DOHH2 (cell line): ENCODE measurements around the gene MNT.

Experiments
- H3F3A ChIP-seq: fragments of 200-600 bp; sonication (generic), shearing (Covaris generic); 2 replicates; pipeline ENCODE4 v1.6.0; 2016; ENCODE audit warnings: antibody characterized with exemption, mild to moderate bottlenecking; ENCODE audit not compliant: control insufficient read depth, insufficient read depth
- H3K27ac ChIP-seq: fragments of 200-600 bp; sonication (generic); 2 replicates; pipeline ENCODE4 v1.5.1; 2014; ENCODE audit warnings: low read depth, mild to moderate bottlenecking, low read length, moderate library complexity
- H3K27me3 ChIP-seq: fragments of 200-600 bp; sonication (generic); 2 replicates; pipeline ENCODE4 v1.6.1; 2014; ENCODE audit warnings: mild to moderate bottlenecking, low read length, mixed read lengths; ENCODE audit not compliant: control insufficient read depth
- H3K36me3 ChIP-seq: fragments of 200-600 bp; sonication (generic); 2 replicates; pipeline ENCODE4 v1.6.1; 2014; ENCODE audit warnings: mild to moderate bottlenecking, low read length, moderate library complexity, mixed read lengths; ENCODE audit not compliant: control insufficient read depth
- H3K4me1 ChIP-seq: fragments of 200-600 bp; sonication (generic); 2 replicates; pipeline ENCODE4 v1.6.1; 2014; ENCODE audit warnings: mild to moderate bottlenecking, low read length, mixed read lengths; ENCODE audit not compliant: control insufficient read depth
- H3K4me2 ChIP-seq: fragments of 200-600 bp; sonication (generic); 2 replicates; pipeline ENCODE4 v1.6.0; 2014; ENCODE audit warnings: mild to moderate bottlenecking, low read length, moderate library complexity
- H3K4me3 ChIP-seq: fragments of 200-600 bp; sonication (generic); 2 replicates; pipeline ENCODE4 v1.5.1; 2014; ENCODE audit warnings: mild to moderate bottlenecking, low read length, mixed read lengths
- H3K79me2 ChIP-seq: fragments of 200-600 bp; sonication (generic); 2 replicates; pipeline ENCODE4 v1.6.1; 2014; ENCODE audit warnings: mild to moderate bottlenecking, low read length, mixed read lengths; ENCODE audit not compliant: control insufficient read depth
- H3K9me2 ChIP-seq: fragments of 200-600 bp; sonication (generic); replicated peaks from 2 replicates; pipeline ENCODE4 v1.6.1; 2014; ENCODE audit warnings: mild to moderate bottlenecking, low read length, mixed read lengths; ENCODE audit not compliant: control insufficient read depth
- H3K9me3 ChIP-seq: fragments of 200-600 bp; sonication (generic); 2 replicates; pipeline ENCODE4 v1.6.1; 2014; ENCODE audit warnings: antibody characterized with exemption, low read length, mixed read lengths; ENCODE audit not compliant: control insufficient read depth, insufficient read depth
- H4K20me1 ChIP-seq: fragments of 200-600 bp; sonication (generic); 2 replicates; pipeline ENCODE4 v1.6.0; 2014; ENCODE audit warnings: low read depth, mild to moderate bottlenecking, antibody characterized with exemption, low read length, moderate library complexity; ENCODE audit not compliant: control insufficient read depth, insufficient read depth
- CTCF ChIP-seq: fragments of 200-600 bp; sonication (generic); IDR thresholded peaks from one replicate; pipeline ENCODE4 v1.5.1; 2014; ENCODE audit warnings: antibody characterized with exemption, mild to moderate bottlenecking, low read depth, low read length; ENCODE audit not compliant: poor library complexity, severe bottlenecking
- EZH2phosphoT487 ChIP-seq: fragments of 200-600 bp; sonication (generic); IDR thresholded peaks from 2 replicates; pipeline ENCODE4 v1.6.1; 2017; ENCODE audit warnings: borderline replicate concordance, mild to moderate bottlenecking, antibody characterized with exemption, low read length, moderate library complexity, mixed read lengths

Gene MNT

GRCh38 chr17:2415081-2415480, 14.2 kb upstream of the MNT start:
- H3K36me3 ChIP-seq, result peaks cover 44% of the 10 kb centered on the region

GRCh38 chr17:2414446-2415064, 13.7 kb upstream of the MNT start:
- H3K4me1 ChIP-seq, result no peaks in the 10 kb centered on the region
- TF ChIP-seq EZH2phosphoT487, result no peak
- TF ChIP-seq CTCF, result no peak
- H3K4me2 ChIP-seq, result no peak overlapping the region
- H3K27ac ChIP-seq, result no peak overlapping the region
- H3F3A ChIP-seq, result peaks cover 14% of the 10 kb centered on the region; the same call in 1 of the 2 replicates
- H3K36me3 ChIP-seq, result peaks cover 39% of the 10 kb centered on the region
- no peaks in the 10 kb centered on the region for H3K79me2 ChIP-seq
- no peaks in the 10 kb centered on the region for H3K27me3 ChIP-seq
- no peak overlapping the region for H3K4me3 ChIP-seq
- no peaks in the 10 kb centered on the region for H3K9me3 ChIP-seq
- no peaks in the 10 kb centered on the region for H4K20me1 ChIP-seq
- H3K9me2 ChIP-seq, result no peaks in the 10 kb centered on the region

More at GRCh38 chr17:2415081-2415480, 14.2 kb upstream of the MNT start:
- no peak overlapping the region for H3K27ac ChIP-seq
- H3K4me2 ChIP-seq, result no peak overlapping the region
- no peaks in the 10 kb centered on the region for H3K9me3 ChIP-seq
- no peaks in the 10 kb centered on the region for H3K79me2 ChIP-seq
- no peaks in the 10 kb centered on the region for H4K20me1 ChIP-seq
- H3F3A ChIP-seq, result peaks cover 14% of the 10 kb centered on the region; the same call in 1 of the 2 replicates
- H3K9me2 ChIP-seq, result no peaks in the 10 kb centered on the region
- H3K4me3 ChIP-seq, result no peak overlapping the region
- no peaks in the 10 kb centered on the region for H3K27me3 ChIP-seq
- TF ChIP-seq CTCF, result no peak
- TF ChIP-seq EZH2phosphoT487, result no peak
- H3K4me1 ChIP-seq, result no peaks in the 10 kb centered on the region

- Histone ChIP-seq H3K4me1 (no peaks in the 10 kb centered on the region), H3K36me3 (peaks cover 22% of the 10 kb centered on the region), H4K20me1 (no peaks in the 10 kb centered on the region), H3K27me3 (no peaks in the 10 kb centered on the region), H3F3A (peaks cover 11% of the 10 kb centered on the region; the same call in 1 of the 2 replicates), H3K4me2 (no peak overlapping the region), H3K4me3 (no peak overlapping the region), H3K9me3 (no peaks in the 10 kb centered on the region), H3K27ac (no peak overlapping the region), H3K79me2 (no peaks in the 10 kb centered on the region), H3K9me2 (no peaks in the 10 kb centered on the region)
- no peak for TF ChIP-seq EZH2phosphoT487
- TF ChIP-seq CTCF, result no peak
Measured at GRCh38 chr17:2412561-2413021, 11.7 kb upstream of the MNT start.

GRCh38 chr17:2410951-2411350, 10.1 kb upstream of the MNT start:
- Histone ChIP-seq H3K36me3 (peaks cover 22% of the 10 kb centered on the region), H3K9me3 (no peaks in the 10 kb centered on the region), H3K79me2 (no peaks in the 10 kb centered on the region), H4K20me1 (no peaks in the 10 kb centered on the region), H3K9me2 (no peaks in the 10 kb centered on the region), H3K27ac (no peak overlapping the region), H3F3A (no peaks in the 10 kb centered on the region), H3K4me2 (no peak overlapping the region), H3K4me1 (no peaks in the 10 kb centered on the region), H3K27me3 (no peaks in the 10 kb centered on the region), H3K4me3 (no peak overlapping the region)
- TF ChIP-seq CTCF, result no peak
- no peak for TF ChIP-seq EZH2phosphoT487
